Measurements from ENCODE around the gene SEZ6.
A peak's percentile ranks its signal among the peaks of the same experiment; 100 is the strongest.

SEZ6 gene, protein sequence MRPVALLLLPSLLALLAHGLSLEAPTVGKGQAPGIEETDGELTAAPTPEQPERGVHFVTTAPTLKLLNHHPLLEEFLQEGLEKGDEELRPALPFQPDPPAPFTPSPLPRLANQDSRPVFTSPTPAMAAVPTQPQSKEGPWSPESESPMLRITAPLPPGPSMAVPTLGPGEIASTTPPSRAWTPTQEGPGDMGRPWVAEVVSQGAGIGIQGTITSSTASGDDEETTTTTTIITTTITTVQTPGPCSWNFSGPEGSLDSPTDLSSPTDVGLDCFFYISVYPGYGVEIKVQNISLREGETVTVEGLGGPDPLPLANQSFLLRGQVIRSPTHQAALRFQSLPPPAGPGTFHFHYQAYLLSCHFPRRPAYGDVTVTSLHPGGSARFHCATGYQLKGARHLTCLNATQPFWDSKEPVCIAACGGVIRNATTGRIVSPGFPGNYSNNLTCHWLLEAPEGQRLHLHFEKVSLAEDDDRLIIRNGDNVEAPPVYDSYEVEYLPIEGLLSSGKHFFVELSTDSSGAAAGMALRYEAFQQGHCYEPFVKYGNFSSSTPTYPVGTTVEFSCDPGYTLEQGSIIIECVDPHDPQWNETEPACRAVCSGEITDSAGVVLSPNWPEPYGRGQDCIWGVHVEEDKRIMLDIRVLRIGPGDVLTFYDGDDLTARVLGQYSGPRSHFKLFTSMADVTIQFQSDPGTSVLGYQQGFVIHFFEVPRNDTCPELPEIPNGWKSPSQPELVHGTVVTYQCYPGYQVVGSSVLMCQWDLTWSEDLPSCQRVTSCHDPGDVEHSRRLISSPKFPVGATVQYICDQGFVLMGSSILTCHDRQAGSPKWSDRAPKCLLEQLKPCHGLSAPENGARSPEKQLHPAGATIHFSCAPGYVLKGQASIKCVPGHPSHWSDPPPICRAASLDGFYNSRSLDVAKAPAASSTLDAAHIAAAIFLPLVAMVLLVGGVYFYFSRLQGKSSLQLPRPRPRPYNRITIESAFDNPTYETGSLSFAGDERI

DNA sequence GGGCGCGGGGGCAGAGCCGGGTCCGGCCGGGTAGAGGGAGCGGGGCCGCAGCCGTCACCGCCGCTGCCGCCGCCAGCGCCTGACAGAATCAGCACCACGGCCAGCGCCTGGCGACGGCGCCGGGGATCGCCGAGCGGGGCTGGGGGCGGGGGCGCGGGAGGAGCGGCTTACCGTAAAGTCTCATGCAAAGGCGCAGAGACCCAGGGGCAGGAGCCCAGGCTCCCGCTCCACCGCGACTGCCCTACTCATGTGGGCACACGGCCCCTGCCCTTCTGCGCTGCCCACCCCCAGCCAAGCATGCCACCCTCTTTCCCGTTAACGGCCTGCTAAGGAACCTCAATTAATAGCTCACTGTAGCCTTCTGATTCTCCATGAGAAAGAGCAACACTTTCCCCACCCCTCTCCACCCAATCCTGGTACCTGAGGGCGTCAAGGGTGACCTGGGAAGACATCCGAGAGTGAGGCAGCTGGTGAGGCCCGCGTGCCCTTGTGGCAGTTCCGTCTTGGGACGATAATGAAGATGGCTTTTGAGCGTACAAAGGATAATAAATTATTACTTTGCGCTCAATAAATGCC, at the start of gene SEZ6:
SEZ6 (minus strand) TSS at position 98 of the 576 bp plus-strand sequence. CDS start 164 bp downstream, outside the sequence.
- DNase-seq = peak; percentile 93

DNA sequence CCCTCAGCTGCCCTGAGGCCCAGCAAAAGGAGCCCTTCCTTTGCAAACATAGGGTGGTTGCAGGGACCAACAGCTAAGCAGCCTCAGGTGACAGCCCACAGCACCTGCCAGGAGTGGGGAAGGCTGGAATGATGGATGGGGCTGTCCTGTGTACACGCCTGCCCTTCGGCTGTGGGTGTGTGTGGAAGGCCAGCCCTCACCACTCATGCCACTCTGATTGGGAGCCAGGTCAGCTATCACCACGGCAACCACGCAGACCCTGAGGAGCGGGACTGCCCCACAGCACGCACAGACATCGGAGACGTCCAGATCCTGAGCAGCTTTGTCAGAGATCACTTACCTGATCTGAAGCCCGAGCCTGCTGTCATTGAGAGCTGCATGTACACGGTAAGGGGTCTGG, 49.0 kb upstream of the SEZ6 start:
- DNase-seq = peak; percentile 71

DNA sequence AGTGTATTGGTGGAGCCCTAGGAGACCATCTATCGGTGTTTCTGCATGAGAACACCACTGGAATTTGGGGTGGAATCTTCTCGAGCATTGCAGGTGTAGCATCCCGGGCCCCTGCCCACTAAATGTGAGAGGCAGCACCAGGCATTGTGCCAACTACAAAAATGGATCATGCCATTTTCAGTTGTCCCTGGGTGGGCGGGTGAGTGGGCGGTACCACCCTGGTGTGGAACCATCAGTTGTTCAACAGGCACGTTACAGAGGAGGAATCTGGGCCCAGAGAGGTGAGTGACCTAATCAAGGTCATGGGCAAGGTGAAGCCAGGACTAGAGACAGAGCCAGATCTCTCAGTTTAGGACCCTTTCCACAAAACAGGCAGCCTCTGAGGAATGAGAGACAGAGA, 45.9 kb upstream of the SEZ6 start:
- no peak for DNase-seq

DNA sequence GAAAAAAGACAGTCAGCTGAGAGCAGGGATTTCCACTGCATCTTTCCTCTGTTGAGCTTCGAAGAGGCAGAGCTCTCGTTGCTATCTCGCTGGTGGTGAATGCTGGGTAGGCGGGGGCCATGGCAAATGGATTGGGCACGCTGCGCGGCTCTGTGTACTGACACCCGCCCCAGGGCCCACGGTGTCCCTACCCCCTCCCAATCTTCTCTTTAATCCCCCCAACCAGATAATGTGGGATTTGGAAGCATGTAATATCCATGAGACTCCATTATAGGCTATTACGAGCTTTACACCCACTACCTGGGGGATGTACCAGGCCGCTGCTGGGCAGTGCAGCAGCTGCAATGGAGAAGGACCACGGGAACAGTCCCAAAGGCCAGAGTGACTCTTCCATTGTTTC, 45.4 kb upstream of the SEZ6 start:
- no peak for DNase-seq

DNA sequence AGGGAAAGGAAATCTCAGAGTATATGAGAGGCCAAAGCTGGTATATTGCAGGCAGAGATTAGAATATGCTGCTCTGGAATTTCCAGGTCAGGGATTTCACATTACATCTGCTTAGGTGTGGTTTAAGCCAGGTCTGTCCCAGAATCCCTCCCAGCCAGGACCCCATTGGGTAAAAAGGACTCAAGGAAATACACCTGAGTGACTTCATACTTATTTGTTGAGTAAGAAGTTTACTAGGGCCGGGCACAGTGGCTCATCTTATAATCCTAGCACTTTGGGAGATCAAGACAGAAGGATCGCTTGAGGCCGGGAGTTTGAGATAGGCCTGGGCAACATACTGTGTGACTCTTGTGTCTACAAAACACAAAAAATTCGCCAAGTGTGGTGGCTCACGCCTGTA, 44.3 kb upstream of the SEZ6 start:
- no peak for DNase-seq

DNA sequence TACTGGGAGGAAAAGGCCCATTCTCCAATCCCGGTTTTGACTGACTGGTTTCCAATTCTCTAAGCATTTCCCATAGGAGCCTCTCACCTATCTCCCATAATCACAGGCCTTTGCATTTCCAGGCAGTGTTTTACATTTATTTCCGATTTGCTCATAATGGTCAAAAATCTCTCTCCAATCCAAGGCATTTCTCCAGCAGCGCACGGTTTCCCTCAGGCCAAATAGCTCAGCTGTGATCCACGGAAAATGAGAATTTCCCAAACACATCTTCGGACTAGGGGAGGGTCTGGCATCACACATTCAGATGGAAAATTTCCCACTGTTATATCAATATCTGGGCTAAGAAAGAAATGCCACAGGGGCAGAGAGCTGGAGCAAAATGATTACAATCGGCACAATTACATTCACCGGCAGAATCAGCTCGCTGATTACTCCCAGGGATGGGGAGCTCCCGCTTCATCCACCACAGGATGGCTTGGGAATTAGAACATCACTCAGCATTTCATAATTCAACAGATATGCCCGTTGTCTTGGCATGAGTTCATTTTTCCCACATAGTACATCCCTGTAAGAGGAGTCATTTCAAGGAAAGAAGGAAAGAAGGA, 43.8 kb upstream of the SEZ6 start:
- DNase-seq = no peak

DNA sequence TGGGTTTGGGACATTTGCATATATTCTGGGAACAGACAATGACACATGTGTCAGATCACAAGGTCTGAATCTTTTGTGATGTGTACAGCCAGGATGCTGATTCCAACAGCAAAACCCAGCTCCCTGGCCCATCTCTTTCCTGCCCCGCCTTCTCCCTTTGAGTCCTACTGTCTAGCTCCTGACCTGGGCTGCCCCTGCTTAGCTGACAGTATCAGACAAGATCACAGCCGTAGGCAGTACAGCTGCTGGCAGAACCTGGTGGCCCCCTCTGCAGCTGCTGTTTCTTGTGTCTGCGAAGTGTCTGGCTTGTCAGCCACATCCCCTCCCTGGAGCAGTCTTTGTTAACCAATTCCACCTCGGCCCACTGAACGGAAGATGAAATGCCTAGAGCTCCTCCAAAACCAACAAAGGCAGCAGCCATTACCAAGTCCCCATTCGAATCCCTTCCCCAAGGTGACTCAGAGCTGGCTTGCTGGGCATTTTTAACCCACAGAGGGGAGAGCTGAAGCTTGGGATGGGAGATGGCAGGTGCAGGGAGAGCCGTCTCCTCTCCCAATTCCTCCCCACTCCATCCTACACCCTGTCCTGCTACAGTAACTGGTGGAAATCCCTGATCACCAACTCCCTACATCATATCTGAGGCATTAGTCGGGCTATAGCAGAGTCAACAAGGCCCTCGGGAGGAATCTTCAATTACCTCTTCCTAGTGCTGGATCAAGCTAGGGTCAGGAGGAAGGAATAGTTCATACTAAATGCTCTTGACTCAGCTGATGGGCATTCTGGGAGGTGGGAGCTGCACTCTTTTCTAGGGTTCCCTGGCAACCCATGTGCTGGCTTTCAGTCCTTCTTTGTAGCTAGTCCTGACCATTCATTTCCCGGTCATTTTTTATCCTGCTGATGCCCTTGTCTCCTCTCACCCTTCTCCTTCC, 42.9 kb upstream of the SEZ6 start:
- peak; percentile 98 for DNase-seq

DNA sequence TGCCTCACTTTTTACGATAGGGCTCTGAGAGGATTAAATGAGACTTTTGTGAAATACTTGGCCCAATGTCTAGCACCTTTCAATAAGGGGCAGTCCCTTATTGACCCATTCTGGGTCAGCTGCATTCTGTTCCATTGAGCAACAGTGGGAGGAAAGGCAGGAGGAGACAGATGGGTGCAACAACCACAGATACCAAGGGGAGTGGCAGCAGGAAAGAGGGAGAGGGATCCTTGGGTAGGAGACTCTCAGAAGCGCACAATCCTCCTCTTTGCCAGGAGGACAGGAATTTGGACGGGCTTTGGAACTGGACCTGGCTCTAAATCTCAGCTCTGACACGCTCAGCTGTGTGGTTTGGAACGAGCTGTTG, 40.6 kb upstream of the SEZ6 start:
- peak; percentile 45 for DNase-seq

DNA sequence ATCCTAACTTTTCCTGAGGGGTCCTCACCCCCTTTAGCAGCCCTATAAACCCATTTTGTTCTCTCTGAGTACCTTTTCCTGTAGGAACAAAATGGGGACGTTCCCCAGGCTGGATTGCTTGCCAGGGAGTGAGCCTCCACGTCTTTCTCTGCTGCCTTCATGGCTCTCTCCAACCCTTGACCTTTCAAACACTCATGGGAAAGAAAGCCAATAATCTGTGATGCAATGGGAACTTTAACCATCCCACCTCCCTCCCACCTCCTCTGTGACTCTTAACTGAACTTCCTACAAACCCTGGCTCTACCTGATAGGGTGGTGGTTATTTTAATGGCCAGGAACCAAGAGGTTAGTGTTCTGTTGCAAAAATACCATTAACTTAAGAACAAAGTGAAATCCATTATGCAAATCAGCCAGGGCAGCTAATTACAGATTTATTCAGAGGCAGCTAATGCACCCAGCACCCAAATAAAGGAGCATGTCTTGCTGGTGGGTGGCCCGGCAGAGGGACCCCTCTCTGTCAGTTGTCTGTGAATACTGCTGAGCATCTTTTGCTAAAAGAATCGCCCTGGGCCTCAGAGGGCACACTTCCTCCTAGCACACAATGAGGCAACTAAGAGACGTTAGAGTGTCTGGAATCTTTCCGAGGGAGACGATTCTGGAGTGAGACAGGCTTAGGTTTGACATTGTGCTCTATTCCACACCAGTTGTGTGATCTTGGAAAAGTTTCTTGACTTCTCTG, 40.1 kb upstream of the SEZ6 start:
- no peak for DNase-seq

DNA sequence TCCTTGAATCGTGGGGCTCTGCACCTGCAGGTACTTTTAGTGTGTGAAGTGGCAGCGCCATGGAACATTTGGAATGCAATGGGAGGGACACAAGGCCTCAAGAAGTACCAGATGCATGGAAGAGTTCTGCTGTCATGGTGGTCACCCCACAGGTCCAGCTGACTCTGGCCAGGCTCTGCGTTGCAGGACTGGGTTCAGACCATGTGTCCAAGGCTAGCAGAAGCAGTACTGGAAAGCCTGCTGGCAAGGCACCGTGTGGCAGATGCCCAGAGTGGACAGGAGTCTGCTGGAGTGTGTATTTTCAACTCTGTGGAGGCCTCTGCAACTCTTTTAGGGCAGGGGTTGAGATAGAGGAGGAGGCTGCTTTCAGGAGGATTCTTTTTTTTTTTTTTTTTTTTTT, 39.2 kb upstream of the SEZ6 start:
- DNase-seq = no peak

DNA sequence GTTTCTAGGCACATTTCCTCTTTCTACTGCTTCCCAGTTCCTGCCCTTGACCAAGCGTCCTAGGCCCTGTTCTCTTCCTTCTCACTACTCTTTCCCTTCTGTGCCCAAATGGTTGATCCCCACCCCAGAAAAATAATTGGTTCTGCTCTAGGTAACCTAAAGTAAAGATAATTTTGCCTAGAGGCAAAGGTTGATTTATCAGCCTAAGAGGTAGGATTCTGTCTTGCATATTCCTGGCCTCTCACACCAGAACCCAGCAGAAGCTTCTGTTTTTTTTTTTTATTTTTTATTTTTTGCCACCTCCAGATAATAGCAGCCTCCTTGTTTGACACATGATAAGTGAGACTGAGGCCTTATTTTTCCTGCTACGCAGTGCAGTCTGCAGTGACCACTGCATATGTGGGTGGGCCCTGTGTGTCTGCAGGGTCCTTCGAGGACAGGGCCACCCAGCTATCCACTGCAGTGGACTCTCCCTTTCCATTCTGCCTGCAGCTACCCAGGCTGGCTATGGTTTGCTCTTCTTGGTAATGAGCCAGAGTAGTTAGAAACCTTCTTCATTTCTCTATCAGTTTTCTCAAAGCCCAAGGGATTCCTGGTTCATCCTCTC, 37.8 kb upstream of the SEZ6 start:
- no peak for DNase-seq

DNA sequence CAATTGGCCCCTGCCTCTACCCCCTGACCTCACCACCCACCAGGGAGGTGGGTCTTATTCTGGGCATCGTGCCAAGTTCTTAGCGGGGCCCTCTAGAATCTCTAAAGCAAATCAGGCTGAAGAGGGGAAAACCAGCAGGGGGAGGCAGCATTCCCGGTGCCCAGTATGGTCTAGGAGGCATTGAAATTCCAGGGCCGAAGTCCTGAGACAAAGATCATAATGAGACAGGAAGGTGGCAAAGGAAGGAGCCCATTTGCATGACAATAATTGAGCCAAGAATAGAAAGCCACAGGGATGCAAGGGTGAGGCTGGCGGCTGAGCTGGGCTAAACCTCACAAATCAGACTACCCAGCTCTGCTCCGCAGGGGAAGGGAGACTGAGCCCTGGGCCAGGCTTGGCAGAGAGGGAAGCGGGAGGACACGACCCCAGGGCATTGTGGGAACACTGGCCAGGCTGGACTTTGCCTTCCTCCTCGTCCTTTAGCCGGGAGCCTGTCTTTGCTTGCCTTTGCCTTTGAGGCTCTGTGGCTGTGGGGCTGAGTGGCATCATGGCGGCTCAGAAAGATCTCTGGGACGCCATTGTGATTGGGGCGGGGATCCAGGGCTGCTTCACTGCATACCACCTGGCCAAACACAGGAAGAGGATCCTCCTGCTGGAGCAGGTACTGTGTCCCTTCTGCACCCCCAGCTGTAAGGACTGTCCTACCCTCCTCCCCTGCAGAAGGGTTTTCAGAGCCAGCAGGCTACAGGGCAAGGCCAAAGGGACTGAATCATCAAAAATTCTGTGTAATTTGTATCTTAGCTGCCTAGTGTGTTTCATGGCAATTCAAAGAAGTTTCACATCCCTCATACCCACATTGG, 37.1 kb upstream of the SEZ6 start, which contains the start of gene PIPOX:
PIPOX (plus strand) TSS at position 463 of the 860 bp plus-strand sequence; CDS start at position 548, 85 bp downstream.
- peak; percentile 69 for DNase-seq

DNA sequence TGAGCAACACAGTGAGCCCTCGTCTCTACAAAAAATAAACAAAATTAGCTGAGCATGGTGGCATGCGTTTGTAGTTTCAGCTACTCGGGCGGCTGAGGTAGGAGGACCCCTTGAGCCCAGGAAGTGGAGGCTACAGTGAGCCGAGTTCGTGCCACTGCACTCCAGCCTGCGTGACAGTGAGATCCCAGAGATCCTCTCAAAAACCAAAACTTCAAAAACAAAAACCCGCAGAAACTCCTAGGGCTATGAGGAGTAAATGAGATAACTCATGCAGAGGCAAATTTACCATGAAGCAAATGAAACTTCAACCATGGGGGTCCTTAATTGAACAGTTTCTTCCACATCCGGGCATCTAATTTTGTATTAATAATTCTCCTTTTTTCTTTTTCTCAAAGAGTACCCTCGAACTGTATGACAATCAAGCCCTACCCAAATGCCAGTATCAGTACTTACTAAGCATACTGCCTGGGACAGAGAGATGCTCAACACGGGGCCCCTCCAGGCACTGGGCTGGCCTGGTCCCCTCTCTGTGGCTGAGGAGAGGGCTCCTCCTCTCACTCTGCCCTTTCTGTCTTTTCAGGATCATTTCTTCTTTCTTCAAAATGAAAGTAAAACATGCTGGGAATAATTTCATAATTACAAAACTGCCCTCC, 36.3 kb upstream of the SEZ6 start:
- no peak for DNase-seq

DNA sequence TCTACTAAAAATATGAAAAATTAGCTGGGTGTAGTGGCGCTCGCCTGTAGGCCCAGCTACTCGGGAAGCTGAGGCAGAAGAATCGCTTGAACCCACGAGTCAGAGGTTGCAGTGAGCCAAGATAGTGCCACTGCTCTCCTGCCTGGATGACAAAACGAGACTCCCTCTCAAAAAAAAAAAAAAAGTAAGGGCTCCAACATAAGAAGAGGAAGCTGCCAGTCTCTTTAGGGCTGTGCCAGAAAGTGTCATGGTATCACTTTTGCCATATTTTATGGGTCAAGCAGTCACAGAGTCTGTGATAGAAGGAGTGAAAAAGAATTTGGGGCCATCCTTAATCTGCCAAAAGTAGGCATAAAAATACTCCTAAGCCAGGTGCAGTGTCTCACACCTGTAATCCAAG, 35.7 kb upstream of the SEZ6 start:
- no peak for DNase-seq

DNA sequence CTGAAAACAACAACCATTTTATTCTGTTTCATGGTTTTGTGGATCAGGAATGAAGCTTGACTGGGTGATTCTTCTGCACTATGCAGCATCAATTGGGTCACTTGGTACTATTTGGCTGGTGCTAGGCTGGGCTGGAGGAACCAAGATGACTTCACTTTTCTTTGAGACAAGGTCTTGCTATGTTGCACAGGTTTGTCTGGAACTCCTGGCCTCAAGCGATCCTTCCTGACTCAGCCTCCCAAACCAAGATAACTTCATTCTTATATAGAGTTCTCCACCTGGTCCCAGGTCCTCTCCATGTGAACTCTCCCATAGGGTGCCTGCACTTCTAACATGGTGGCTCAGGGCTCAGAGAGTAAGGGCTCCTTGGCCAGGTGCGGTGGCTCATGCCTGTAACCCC, 35.3 kb upstream of the SEZ6 start:
- no peak for DNase-seq

DNA sequence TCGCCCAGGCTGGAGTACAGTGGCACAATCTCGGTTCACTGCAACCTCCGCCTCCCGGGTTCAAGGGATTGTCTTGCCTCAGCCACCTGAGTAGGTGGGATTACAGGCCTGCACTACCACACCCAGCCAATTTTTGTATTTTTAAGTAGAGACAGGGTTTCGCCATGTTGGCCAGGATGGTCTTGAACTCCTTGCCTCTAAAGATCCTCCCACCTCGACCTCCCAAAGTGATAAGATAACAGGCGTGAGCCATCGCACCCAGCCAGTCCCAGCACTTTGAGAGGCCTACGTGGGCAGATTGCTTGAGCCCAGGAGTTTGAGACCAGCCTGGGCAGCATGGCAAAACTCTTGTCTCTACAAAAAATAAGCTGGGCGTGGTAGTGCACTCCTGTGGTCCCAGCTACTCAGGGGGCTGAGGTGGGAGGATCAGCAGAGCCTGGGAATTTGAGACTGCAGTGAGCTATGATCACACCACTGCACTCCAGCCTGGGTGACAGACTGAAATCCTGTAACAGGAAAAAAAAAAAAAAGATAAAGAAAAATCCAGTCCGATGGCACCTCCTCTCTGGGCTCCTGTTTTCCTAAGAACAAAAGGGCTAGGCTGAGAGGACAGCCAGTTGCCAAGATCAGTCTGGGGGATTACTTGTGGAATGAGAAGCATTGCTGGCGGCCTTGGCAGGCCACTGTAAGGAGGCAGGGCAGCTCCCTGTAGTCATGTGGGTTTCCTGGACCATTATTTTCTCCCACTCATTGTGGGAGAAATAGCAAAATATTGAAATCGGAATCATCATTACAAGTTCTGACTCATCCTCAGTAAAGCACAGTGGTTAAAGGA, 34.1 kb upstream of the SEZ6 start:
- peak; percentile 78 for DNase-seq

DNA sequence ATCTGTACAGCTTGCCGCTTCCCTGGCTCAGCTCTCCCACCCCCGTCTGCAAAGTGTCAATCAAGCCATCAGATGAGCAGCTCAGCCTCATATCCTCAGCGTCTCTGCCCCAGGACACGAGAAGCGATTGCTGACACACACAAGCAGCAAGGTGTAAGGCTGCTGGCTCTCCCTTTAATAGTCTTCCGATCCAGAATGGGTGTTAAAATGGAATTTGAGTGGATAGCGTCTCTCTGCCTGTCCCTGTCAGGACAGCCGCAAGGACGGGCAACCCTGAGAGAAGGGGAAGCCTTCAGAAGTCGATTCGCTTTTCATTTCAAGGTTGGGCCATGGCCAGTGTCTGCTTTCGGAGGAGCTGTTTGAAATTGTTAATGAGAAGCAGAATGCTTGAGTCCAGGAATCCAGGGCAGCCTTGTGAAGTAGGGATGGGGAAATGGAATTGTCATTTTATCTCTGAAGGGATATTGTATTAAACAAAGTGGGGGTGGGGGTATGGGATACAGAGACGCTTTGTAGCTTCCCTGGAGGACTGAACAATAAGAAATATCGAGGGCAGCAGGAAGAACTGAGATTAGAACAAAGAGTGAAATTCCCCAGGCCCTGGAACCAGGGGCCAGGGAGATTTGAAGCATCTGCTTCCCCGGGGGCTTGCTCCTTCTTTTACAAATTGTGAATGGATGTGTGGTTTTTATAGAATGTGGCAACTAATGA, 32.4 kb upstream of the SEZ6 start:
- peak; percentile 52 for DNase-seq

DNA sequence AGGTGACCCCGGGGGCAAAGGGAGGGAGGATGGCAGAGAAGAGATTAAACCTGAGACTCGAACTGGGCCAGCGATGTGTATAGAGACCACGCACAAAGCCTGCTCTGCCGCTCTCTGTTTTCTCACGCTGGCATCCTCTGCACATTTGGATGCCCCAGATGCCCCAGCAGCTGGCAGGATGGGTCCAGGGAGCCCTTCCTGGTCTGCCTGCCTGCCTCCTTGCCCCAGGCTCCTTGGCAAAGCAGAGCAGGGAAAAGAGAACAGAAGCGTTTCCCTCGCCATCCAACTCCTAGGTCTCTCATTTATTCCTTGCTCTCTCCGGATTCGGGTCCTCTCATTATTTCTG, 31.9 kb upstream of the SEZ6 start:
- peak; percentile 46 for DNase-seq
